Nephron progenitor cell (in vitro differentiated cells): ENCODE results near the gene BBLN.
A peak's percentile ranks its signal among the peaks of the same experiment; 100 is the strongest.

Source experiments
- DNase-seq: peaks from one replicate; pipeline ENCODE4 v3.0.0; 2021
- H3K27ac Mint-ChIP-seq: 2 replicates; pipeline ENCODE4 v1.8.0; 2021; ENCODE audit warnings: mild to moderate bottlenecking, moderate library complexity, mixed read lengths
- H3K27me3 Mint-ChIP-seq: 2 replicates; pipeline ENCODE4 v1.8.0; 2021; ENCODE audit warnings: mild to moderate bottlenecking, low read depth, mixed read lengths; ENCODE audit not compliant: poor library complexity
- H3K36me3 Mint-ChIP-seq: 2 replicates; pipeline ENCODE4 v1.8.0; 2021; ENCODE audit warnings: low read depth, mixed read lengths
- H3K4me1 Mint-ChIP-seq: 2 replicates; pipeline ENCODE4 v1.8.0; 2021; ENCODE audit warnings: mixed read lengths
- H3K4me3 Mint-ChIP-seq: 2 replicates; pipeline ENCODE4 v1.8.0; 2021; ENCODE audit warnings: mild to moderate bottlenecking, moderate library complexity, mixed read lengths
- H3K9me3 Mint-ChIP-seq: 2 replicates; pipeline ENCODE4 v1.8.0; 2021; ENCODE audit warnings: mild to moderate bottlenecking, moderate library complexity, mixed read lengths
- TF ChIP-seq, protein P1 (sequence below): fragments of 200-600 bp; sonication (generic); IDR thresholded peaks from 2 replicates; pipeline ENCODE4 v1.5.0; 2021; ENCODE audit warnings: antibody characterized with exemption

Gene BBLN

GRCh38 chr9:128124451-128124850 is 35.6 kb upstream of the BBLN start:
- Mint-ChIP-seq H3K4me1 (peaks cover 23% of the 10 kb centered on the region), H3K36me3 (peaks cover 4% of the 10 kb centered on the region), H3K4me3 (no peak overlapping the region), H3K27me3 (peaks cover 5% of the 10 kb centered on the region), H3K27ac (no peak overlapping the region), H3K9me3 (peaks cover 14% of the 10 kb centered on the region)
- DNase-seq: no peak
- TF ChIP-seq, protein P1, sequence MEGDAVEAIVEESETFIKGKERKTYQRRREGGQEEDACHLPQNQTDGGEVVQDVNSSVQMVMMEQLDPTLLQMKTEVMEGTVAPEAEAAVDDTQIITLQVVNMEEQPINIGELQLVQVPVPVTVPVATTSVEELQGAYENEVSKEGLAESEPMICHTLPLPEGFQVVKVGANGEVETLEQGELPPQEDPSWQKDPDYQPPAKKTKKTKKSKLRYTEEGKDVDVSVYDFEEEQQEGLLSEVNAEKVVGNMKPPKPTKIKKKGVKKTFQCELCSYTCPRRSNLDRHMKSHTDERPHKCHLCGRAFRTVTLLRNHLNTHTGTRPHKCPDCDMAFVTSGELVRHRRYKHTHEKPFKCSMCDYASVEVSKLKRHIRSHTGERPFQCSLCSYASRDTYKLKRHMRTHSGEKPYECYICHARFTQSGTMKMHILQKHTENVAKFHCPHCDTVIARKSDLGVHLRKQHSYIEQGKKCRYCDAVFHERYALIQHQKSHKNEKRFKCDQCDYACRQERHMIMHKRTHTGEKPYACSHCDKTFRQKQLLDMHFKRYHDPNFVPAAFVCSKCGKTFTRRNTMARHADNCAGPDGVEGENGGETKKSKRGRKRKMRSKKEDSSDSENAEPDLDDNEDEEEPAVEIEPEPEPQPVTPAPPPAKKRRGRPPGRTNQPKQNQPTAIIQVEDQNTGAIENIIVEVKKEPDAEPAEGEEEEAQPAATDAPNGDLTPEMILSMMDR: no peak

DNA sequence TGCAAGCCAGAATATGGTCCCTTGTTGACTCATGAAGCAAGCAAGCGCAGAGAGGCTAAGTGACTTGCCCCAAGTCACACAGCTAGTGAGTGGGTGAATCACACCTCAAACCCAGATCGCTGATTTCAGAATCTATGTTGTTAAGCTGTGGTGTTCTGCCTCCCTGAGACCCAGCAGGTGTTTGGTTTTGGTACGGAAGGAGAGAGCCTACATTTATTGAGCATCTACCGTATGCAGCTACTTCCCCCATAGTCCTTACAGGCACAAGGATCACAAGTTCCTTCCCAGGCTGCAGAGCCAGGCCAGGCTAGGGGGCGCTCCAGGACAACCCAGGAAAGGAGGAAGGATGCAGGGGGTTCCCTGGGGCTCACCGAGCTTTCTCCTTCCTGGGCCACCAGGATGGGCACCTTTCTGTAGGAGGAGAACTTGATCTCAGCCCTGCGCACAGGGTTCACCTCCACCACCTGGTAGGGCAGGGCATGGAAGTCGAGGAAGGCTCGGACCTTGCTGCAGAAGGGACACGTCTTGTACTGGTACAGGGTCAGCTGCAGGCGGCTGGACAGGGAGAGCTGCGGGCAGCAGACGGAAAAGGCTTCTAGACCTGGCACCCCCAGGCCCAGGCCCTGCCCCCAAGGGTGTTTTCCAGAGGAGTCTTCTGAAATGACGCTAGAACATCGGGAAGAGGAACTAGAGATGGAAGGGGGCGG is 35.0 kb upstream of the BBLN start:
- peaks cover 5% of the 10 kb centered on the region for H3K36me3 Mint-ChIP-seq
- H3K9me3 Mint-ChIP-seq: peaks cover 19% of the 10 kb centered on the region
- TF ChIP-seq, protein P1: peak; percentile 50
- peak; percentile 75 for DNase-seq
- peaks cover 23% of the 10 kb centered on the region for H3K4me1 Mint-ChIP-seq
- peaks cover 5% of the 10 kb centered on the region for H3K27me3 Mint-ChIP-seq
- peak overlapping the region; percentile 87 for H3K4me3 Mint-ChIP-seq
- H3K27ac Mint-ChIP-seq: no peak overlapping the region

- Mint-ChIP-seq H3K4me1 (peaks cover 23% of the 10 kb centered on the region), H3K9me3 (peaks cover 26% of the 10 kb centered on the region), H3K27ac (peak overlapping the region; percentile 67), H3K36me3 (peaks cover 5% of the 10 kb centered on the region), H3K27me3 (peaks cover 7% of the 10 kb centered on the region), H3K4me3 (peak overlapping the region; percentile 87)
- TF ChIP-seq, protein P1: no peak
- no peak for DNase-seq
Observed at GRCh38 chr9:128125580-128126354, 34.3 kb upstream of the BBLN start.

GRCh38 chr9:128127568-128127989 is 32.5 kb upstream of the BBLN start, which contains the start of gene PTGES2:
Gene PTGES2 (minus strand): TSS chr9:128127729. CDS start chr9:128127717, 12 bp downstream.
- peak within 1 kb of the TSS; percentile 99 for H3K27ac Mint-ChIP-seq
- peaks cover 26% of the 10 kb centered on the region for H3K9me3 Mint-ChIP-seq
- H3K27me3 Mint-ChIP-seq: peaks cover 12% of the 10 kb centered on the region
- DNase-seq: peak; percentile 80
- peaks cover 5% of the 10 kb centered on the region for H3K36me3 Mint-ChIP-seq
- H3K4me1 Mint-ChIP-seq: peaks cover 38% of the 10 kb centered on the region
- peak within 1 kb of the TSS; percentile 99 for H3K4me3 Mint-ChIP-seq
- TF ChIP-seq, protein P1: no peak

- H3K36me3 Mint-ChIP-seq: peaks cover 5% of the 10 kb centered on the region
- TF ChIP-seq, protein P1: no peak
- peak overlapping the region; percentile 99 for H3K4me3 Mint-ChIP-seq
- H3K27me3 Mint-ChIP-seq: peaks cover 15% of the 10 kb centered on the region
- H3K9me3 Mint-ChIP-seq: peaks cover 28% of the 10 kb centered on the region
- peak overlapping the region; percentile 99 for H3K27ac Mint-ChIP-seq
- peaks cover 44% of the 10 kb centered on the region for H3K4me1 Mint-ChIP-seq
- DNase-seq: peak; percentile 83
Observed at GRCh38 chr9:128127990-128128835, 31.9 kb upstream of the BBLN start.
